Heart right ventricle (tissue), 16 donors: Measurements from ENCODE around the gene NDUFAB1. TPM values are rescaled to one million over a fixed set of nuclear protein-coding genes. Genes with fewer than 3 reads are reported as not detected.
A peak's percentile ranks its signal among the peaks of the same experiment; 100 is the strongest.

ENCODE experiments used
- ATAC-seq, 8 donors: fragments of 200-7000 bp; cut with Tn5 transposase; one replicate each; pipeline ENCODE4 v1.9.1; 2020; ENCODE audit warnings: mild to moderate bottlenecking in 8 of 8, moderate library complexity in 8 of 8, moderate number of reproducible peaks in 1 of 8
- DNase-seq, 2 donors: peaks; one replicate each; pipeline ENCODE4 v3.0.0-alpha.2; 2020
- H3K27ac ChIP-seq, 10 donors: fragments of 200-600 bp; sonication (generic) in 2 of 10; one replicate each; pipeline versions ENCODE4 v1.5.0 to v1.8.0; 2020 to 2022; ENCODE audit warnings: mild to moderate bottlenecking in 3 of 10
- H3K27me3 ChIP-seq, 7 donors: fragments of 200-600 bp; one replicate each; pipeline ENCODE4 v1.8.0; 2021 to 2022; ENCODE audit warnings: mild to moderate bottlenecking in 2 of 7
- H3K36me3 ChIP-seq, 9 donors: fragments of 200-600 bp; sonication (generic) in 1 of 9; one replicate each; pipeline versions ENCODE4 v1.5.0 to v1.8.0; 2020 to 2022; ENCODE audit warnings: mild to moderate bottlenecking in 2 of 9
- H3K4me1 ChIP-seq, 9 donors: fragments of 200-600 bp; sonication (generic) in 1 of 9; one replicate each; pipeline versions ENCODE4 v1.5.0 to v1.8.0; 2020 to 2022; ENCODE audit warnings: mild to moderate bottlenecking in 4 of 9
- H3K4me3 ChIP-seq, 10 donors: fragments of 200-600 bp; sonication (generic) in 2 of 10; one replicate each; pipeline versions ENCODE4 v1.5.0 to v1.8.0; 2020 to 2022; ENCODE audit warnings: mild to moderate bottlenecking in 7 of 10, moderate library complexity in 2 of 10
- H3K9me3 ChIP-seq, 11 donors: fragments of 200-600 bp in 10 of 11; sonication (generic) in 2 of 11; one replicate each; pipeline versions ENCODE4 v1.5.0 to v1.8.0; 2013 to 2022; ENCODE audit warnings: mild to moderate bottlenecking in 2 of 11, control low read depth in 1 of 11, moderate library complexity in 1 of 11
- WGBS, 2 donors: extraction: QIAGEN DNeasy Blood & Tissue Kit; methylation state at CpG; one replicate each; pipeline ENCODE4 v1.1.7; 2013; ENCODE audit warnings: inconsistent platforms in 1 of 2; 5-methylcytosine and 5-hydroxymethylcytosine counted together
- intact Hi-C, 10 donors: fragments of 100-400 bp; cut with DNase I; formaldehyde crosslinking; loops; one replicate each; pipeline versions ENCODE4 v1.11.1 to v1.14.2; 2022
- polyA plus RNA-seq, 2 donors: library from polyadenylated mRNA; stranded (reverse); fragments of 200-250 nt; gene quantifications; one replicate each; pipeline ENCODE4 v1.2.3, GENCODE V29; 2013
- total RNA-seq, 10 donors: library from RNA; stranded (reverse); fragmentation: NEBNext Ultra II Directional in 3 of 10; extraction: Animal tissue kit (Norgen Biotek cat#: 25700) in 3 of 10; gene quantifications; one replicate each; pipeline versions ENCODE4 v1.2.1 to v1.2.4, GENCODE V29; 2021 to 2023
- TF ChIP-seq, protein P1 (sequence below), 9 donors: fragments of 200-600 bp; sonication (generic) in 2 of 9; IDR thresholded peaks; one replicate each; pipeline versions ENCODE4 v1.5.0 to v1.8.0; 2021 to 2022; ENCODE audit warnings: antibody characterized with exemption in 9 of 9, mild to moderate bottlenecking in 5 of 9, moderate library complexity in 1 of 9
- donor health status: Arrhythmogenic right ventricular cardiomyopathy.
- donor health status: ischemic (EF 13 %, LVEDD 7.1; RV severe dilation, severe dysfunction).
- donor health status: healthy with polysubstance abuse.
- donor health status: DM: no; HTN: yes; CAD: no.
- donor health status: DM: no; HTN: no; CAD: no.
- donor health status: ischemic (EF 25% LVEDD 6.9; RV normal size, moderate dysfunction).
- donor health status: ischemic (EF 25% LVEDD 5.7; RV mildly dilated, moderate dysfunction).
- donor health status: healthy.
- donor health status: DM: yes; HTN: yes; CAD: no.
- donor health status: Ischemic cardiomyopathy.
- donor health status: ischemic (EF 35%, LVEDD 5.7; RV mildly dilated, moderate dysfunction).
- donor health status: nonischemic (EF 11% LVEDD 7.7; RV severe dilation, severe dysfunction).
- donor health status: DM: yes; HTN: yes; CAD: no.
- donor health status: PGD.
- donor health status: ischemic (EF 29% LVEDD 5.4; RV normal size, mild dysfunction).
- donor health status: nonischemic (EF 23%, LVEDD 6.1; RV moderate dilation, normal function).

The NDUFAB1 gene
- total and polyA plus RNA-seq, 12 donors = 211 to 592 (median 418) TPM

DNA sequence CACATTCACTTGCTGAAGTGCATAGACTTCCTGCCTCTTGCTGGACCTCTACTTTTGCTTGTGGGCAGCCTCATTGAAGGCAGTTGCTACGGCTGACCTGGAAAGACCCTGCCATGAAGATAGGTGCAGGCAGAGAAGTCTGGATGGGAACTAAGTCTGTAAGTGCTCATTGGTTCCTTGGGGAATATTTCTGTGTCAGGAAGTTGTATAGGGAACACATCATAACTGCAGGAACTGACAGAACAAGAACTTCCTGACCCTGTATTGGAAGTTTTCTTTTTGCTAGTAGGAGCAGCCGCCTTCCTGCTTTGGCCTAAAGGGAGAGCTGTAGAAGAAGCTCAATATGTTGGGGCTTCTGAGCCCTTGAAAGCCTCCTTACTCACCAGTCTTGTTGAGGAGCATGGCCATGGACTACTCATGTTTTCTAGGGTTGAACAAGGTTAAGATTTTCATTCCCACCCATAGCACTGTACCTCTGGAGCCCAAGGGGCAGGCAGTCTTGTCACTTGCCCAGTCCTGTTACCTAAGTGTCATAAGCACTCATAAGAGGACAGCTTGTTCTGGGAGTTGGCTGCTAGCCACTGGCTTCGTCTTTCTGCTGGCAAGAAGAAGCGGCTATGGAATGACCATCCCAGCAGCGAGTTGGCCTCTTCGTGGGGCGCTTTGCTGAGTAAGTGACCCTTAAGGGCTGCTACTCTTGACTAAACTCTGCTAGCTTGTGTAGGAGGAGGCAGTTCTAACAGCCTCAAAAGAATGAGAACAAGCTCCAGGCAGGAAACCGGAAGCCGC is 31.3 kb downstream of the NDUFAB1 start:
- peaks cover 0 to 100% (median 71%) of the 10 kb centered on the region in 9 donors for H3K36me3 ChIP-seq
- no peaks in the 10 kb centered on the region for H3K27me3 ChIP-seq
- peaks cover 6 to 38% (median 18%) of the 10 kb centered on the region in 9 donors for H3K4me1 ChIP-seq
- WGBS, 2 donors = 61 to 63% methylated on average over 9 of the region's 9 CpGs
- ATAC-seq = peak; percentile 30 to 91 (median 87)
- DNase-seq = peak; percentile 59 to 65
- intact Hi-C loops = loop anchor here in 1 of 10 donors (2.0 kb wide), 1 partner anchor 30 kb away; no protein-coding TSS in a partner anchor
- H3K27ac ChIP-seq = peak overlapping the region in 9 of 10 donors; percentile 17 to 81 (median 55)
- H3K9me3 ChIP-seq = no peaks in the 10 kb centered on the region
- H3K4me3 ChIP-seq = no peak overlapping the region
- TF ChIP-seq, protein P1, sequence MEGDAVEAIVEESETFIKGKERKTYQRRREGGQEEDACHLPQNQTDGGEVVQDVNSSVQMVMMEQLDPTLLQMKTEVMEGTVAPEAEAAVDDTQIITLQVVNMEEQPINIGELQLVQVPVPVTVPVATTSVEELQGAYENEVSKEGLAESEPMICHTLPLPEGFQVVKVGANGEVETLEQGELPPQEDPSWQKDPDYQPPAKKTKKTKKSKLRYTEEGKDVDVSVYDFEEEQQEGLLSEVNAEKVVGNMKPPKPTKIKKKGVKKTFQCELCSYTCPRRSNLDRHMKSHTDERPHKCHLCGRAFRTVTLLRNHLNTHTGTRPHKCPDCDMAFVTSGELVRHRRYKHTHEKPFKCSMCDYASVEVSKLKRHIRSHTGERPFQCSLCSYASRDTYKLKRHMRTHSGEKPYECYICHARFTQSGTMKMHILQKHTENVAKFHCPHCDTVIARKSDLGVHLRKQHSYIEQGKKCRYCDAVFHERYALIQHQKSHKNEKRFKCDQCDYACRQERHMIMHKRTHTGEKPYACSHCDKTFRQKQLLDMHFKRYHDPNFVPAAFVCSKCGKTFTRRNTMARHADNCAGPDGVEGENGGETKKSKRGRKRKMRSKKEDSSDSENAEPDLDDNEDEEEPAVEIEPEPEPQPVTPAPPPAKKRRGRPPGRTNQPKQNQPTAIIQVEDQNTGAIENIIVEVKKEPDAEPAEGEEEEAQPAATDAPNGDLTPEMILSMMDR (IDR thresholded peaks at IDR 0.05) = no peak

DNA sequence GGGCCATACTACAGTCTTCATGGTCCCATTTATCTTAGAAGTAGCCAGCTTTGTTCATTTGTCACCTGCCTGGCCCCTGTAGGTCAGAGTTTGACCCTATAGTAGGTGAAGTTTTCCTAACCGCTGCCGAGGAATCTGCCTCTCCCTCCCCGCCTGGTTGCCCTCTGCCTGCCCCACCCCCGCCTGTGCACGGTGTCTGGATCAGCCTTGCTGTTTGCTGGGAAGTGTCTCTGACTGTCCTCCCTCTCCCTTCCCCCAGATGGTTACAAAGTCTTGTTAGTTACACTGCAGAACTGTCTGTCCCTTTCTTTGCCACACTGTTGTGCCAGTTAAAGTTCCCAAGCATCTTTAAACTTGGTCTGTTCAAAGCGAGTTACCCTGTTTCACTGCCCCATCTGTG is 32.9 kb downstream of the NDUFAB1 start:
- 86 to 91% methylated on average over 6 of the region's 6 CpGs for WGBS, 2 donors
- H3K4me1 ChIP-seq = peaks cover 16 to 54% (median 32%) of the 10 kb centered on the region in 9 donors
- DNase-seq = no peak
- H3K4me3 ChIP-seq = no peak overlapping the region
- H3K36me3 ChIP-seq = peaks cover 0 to 95% (median 66%) of the 10 kb centered on the region in 9 donors
- ATAC-seq = no peak
- intact Hi-C loops = no loop called here
- no peaks in the 10 kb centered on the region for H3K9me3 ChIP-seq
- no peaks in the 10 kb centered on the region for H3K27me3 ChIP-seq
- no peak overlapping the region for H3K27ac ChIP-seq
- TF ChIP-seq, protein P1 (IDR thresholded peaks at IDR 0.05) = no peak

DNA sequence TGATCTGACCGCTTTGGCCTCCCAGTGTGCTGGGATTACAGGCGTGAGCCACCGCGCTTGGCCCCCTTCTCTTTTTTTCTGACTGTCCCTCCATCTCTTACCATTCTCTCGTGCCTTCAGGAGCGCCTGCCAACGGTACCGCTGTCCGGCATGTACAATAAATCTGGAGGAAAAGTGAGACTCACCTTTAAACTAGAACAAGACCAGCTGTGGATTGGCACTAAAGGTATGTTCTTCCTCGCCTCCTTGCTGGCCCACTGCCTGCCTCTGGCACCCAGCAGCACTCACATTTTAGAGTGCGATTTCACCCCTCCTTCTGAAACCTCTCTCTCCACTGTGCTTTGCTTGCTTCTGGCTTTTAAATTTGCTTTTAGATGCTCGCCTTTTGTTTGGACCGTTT is 33.6 kb downstream of the NDUFAB1 start:
- H3K4me3 ChIP-seq = no peak overlapping the region
- peaks cover 16 to 56% (median 34%) of the 10 kb centered on the region in 9 donors for H3K4me1 ChIP-seq
- no peak for ATAC-seq
- H3K27ac ChIP-seq = no peak overlapping the region
- TF ChIP-seq, protein P1 (IDR thresholded peaks at IDR 0.05) = no peak
- peaks cover 0 to 88% (median 62%) of the 10 kb centered on the region in 9 donors for H3K36me3 ChIP-seq
- H3K9me3 ChIP-seq = no peaks in the 10 kb centered on the region
- intact Hi-C loops = no loop called here
- DNase-seq = no peak
- 94 to 97% methylated on average over 13 of the region's 13 CpGs for WGBS, 2 donors
- no peaks in the 10 kb centered on the region for H3K27me3 ChIP-seq

DNA sequence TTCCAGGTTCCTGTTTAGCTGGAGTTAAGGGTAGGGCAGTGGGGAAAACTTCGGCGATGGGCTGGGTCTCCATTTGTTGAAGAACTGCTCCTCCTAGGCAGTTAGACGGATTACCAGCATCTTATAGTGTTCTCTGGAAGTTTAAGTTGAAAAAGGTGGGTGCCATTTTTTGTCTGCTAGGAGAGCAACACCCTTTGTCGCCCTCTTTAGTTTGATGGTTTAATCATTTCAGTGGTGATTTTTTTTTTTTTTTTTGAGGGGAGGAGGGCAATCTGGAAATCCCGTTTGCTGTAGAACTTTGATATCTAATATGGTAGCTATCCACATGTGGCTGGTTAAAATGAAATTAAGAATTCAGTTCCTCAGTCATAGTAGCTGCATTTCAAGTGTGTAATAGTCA is 34.5 kb downstream of the NDUFAB1 start:
- no peak overlapping the region for H3K4me3 ChIP-seq
- peaks cover 0 to 79% (median 52%) of the 10 kb centered on the region in 9 donors for H3K36me3 ChIP-seq
- no peak overlapping the region for H3K27ac ChIP-seq
- no peak for ATAC-seq
- intact Hi-C loops = no loop called here
- no peaks in the 10 kb centered on the region for H3K27me3 ChIP-seq
- peaks cover 16 to 58% (median 38%) of the 10 kb centered on the region in 9 donors for H3K4me1 ChIP-seq
- 77 to 86% methylated on average over 5 of the region's 5 CpGs for WGBS, 2 donors
- DNase-seq = no peak
- TF ChIP-seq, protein P1 (IDR thresholded peaks at IDR 0.05) = no peak
- H3K9me3 ChIP-seq = no peaks in the 10 kb centered on the region
